Rectal smooth muscle tissue (tissue), 1 donor: Measurements from ENCODE around the gene NKIRAS2.

Source experiments
- H3K27ac ChIP-seq: one replicate; pipeline ENCODE4 v1.7.0; 2013; ENCODE audit warnings: low read depth, low read length, inconsistent platforms
- H3K27me3 ChIP-seq: one replicate; pipeline ENCODE4 v1.7.0; 2013; ENCODE audit warnings: low read length; ENCODE audit not compliant: control insufficient read depth, insufficient read depth
- H3K36me3 ChIP-seq: one replicate; pipeline ENCODE4 v1.7.0; 2013; ENCODE audit warnings: low read length; ENCODE audit not compliant: control insufficient read depth, insufficient read depth
- H3K4me1 ChIP-seq: one replicate; pipeline ENCODE4 v1.7.0; 2013; ENCODE audit warnings: low read length; ENCODE audit not compliant: control insufficient read depth, insufficient read depth
- H3K4me3 ChIP-seq: one replicate; pipeline ENCODE4 v1.7.0; 2013; ENCODE audit warnings: low read length
- H3K9ac ChIP-seq: one replicate; pipeline ENCODE4 v1.7.0; 2013; ENCODE audit warnings: low read length

Gene NKIRAS2

DNA sequence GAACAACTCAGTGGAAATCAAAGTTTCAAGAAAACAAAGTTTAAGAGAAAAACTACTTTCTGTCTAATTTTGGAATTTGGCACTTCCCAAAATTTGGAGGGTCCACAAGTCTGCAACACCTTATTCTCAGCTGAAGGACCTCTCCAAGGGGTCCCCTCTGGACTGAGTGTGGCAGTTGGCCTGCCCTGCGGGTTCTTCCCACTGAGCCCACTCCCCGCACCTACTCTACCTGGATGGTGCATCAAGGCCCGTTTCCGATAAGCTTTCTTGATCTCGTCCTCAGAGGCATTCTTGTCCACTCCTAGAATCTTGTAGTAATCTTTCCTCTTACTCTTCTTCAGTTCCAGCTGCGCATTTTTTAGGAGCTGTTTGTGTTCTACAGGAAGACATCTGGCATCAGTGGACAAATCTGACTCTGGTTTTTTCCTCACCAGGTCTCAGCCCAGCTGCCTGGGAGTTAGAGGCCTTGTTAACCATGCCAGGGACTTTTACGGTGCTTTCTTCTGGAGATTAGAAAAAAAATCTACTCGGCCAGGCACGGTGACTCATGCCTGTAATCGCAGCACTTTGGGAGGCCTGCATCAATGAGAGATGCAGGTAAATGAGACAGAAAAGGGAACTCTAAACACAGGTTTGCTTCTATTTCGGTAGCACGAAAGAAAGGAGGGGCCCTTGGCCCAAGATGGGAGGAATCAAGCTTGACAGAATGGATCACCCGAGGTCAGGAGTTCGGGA, 37.7 kb upstream of the NKIRAS2 start:
- H3K27me3 ChIP-seq: no peaks in the 10 kb centered on the region
- H3K27ac ChIP-seq: no peak overlapping the region
- H3K36me3 ChIP-seq: peaks cover 49% of the 10 kb centered on the region

DNA sequence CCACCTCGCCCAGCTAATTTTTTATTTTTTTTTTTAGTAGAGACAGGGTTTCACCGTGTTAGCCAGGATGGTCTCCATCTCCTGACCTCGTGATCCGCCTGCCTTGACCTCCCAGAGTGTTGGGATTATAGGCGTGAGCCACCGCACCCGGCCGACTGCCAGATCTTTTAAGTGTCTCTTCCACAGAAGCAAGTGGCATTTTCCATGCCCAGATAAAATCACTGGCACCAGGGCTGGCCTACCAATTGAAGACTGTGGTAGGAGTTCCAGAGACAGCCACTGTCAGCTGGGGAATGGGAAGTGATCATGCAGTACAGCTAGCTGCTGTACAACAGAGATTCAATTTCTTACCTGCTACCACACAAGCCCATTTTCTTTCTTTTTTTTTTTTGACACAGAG, 35.4 kb upstream of the NKIRAS2 start:
- no peaks in the 10 kb centered on the region for H3K4me1 ChIP-seq
- H3K9ac ChIP-seq: no peak overlapping the region
- no peaks in the 10 kb centered on the region for H3K27me3 ChIP-seq
- H3K36me3 ChIP-seq: peaks cover 57% of the 10 kb centered on the region
- no peak overlapping the region for H3K4me3 ChIP-seq
- H3K27ac ChIP-seq: no peak overlapping the region

More for the DNA sequence above, 37.7 kb upstream of the NKIRAS2 start:
- Histone ChIP-seq H3K4me1 (no peaks in the 10 kb centered on the region), H3K4me3 (no peak overlapping the region), H3K9ac (no peak overlapping the region)

DNA sequence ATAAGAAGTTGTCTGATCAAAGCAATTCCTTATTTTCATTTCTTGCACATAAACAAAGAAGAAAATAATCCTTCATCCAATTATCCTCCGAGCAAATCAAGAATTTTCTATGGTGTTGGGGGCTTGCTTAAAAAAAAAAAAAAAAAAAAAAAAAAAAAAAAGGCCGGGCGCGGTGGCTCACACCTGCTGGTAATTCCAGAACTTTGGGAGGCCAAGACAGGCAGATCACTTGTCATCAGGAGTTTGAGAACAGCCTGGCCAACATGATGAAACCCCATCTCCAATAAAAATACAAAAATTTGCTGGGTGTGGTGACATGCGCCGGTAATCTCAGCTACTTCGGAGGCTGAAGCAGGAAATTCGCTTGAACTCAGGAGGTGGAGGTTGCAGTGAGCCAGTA, 34.0 kb upstream of the NKIRAS2 start:
- H3K27me3 ChIP-seq: no peaks in the 10 kb centered on the region
- no peak overlapping the region for H3K27ac ChIP-seq
- H3K9ac ChIP-seq: no peak overlapping the region
- peaks cover 55% of the 10 kb centered on the region for H3K36me3 ChIP-seq
- no peak overlapping the region for H3K4me3 ChIP-seq
- H3K4me1 ChIP-seq: no peaks in the 10 kb centered on the region

DNA sequence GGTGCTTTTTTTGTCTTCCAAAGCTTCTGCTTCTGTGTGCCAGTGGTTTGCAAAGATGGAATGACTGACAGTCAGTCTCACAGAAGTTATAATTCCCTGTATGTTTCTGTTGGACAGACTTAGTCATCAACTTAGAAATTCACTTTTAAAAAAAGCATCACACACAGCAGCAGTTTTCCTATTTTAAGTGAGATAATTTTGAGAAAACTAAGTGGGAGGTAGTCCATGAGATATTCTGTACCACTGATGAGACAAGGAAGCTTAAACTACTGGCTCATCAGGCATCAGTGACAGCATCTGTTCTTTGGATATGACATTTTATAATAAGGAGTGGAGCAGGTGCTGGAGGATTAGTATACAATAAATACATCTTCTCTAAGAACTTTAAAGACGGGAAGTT, 33.3 kb upstream of the NKIRAS2 start:
- no peak overlapping the region for H3K27ac ChIP-seq
- H3K27me3 ChIP-seq: no peaks in the 10 kb centered on the region
- H3K4me1 ChIP-seq: no peaks in the 10 kb centered on the region
- H3K36me3 ChIP-seq: peaks cover 55% of the 10 kb centered on the region
- no peak overlapping the region for H3K4me3 ChIP-seq
- H3K9ac ChIP-seq: no peak overlapping the region

DNA sequence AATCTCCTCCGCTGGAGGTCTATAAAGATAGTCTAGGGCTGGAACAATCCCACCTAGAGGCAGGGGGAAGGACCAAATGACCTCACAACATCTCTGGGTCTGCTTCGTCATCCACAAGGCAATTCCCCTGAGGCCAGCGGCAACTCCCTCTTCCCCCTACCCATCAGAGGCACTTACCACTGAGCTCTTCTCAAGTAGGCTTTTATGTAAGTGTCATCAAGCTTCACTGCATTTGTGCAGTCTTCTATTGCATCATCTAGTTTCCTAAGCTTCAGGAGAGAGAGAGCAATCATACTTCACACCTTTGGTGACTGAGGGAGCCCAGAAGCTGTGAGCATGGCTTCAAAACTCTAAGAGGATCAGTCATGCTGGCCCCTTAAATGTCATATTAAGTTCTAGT, 32.2 kb upstream of the NKIRAS2 start:
- no peaks in the 10 kb centered on the region for H3K27me3 ChIP-seq
- H3K36me3 ChIP-seq: peaks cover 51% of the 10 kb centered on the region
- no peaks in the 10 kb centered on the region for H3K4me1 ChIP-seq
- no peak overlapping the region for H3K9ac ChIP-seq
- no peak overlapping the region for H3K4me3 ChIP-seq
- H3K27ac ChIP-seq: no peak overlapping the region

DNA sequence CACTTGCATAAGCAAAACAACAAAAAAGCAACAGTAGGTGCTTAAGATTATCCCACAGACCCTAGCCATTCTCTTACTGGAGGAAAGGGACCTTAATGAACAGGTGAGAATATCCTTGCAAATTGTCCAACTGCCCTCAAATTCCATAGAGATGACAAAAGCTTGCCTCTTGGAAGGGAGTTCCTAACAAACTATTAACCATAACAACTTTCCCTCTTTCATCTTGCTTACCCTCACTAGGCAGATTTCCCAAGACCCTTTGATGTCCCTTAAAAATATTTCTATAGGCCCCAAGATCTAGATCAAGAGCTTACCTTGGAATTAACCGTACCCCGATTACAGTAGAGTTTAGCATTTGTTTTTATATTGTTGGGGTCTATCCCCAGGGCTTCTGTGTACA, 31.5 kb upstream of the NKIRAS2 start:
- H3K4me1 ChIP-seq: no peaks in the 10 kb centered on the region
- H3K27ac ChIP-seq: no peak overlapping the region
- H3K9ac ChIP-seq: no peak overlapping the region
- no peak overlapping the region for H3K4me3 ChIP-seq
- H3K27me3 ChIP-seq: no peaks in the 10 kb centered on the region
- peaks cover 51% of the 10 kb centered on the region for H3K36me3 ChIP-seq

- H3K4me3 ChIP-seq: no peak overlapping the region
- H3K27me3 ChIP-seq: no peaks in the 10 kb centered on the region
- H3K9ac ChIP-seq: no peak overlapping the region
- H3K36me3 ChIP-seq: peaks cover 44% of the 10 kb centered on the region
- no peaks in the 10 kb centered on the region for H3K4me1 ChIP-seq
- H3K27ac ChIP-seq: no peak overlapping the region
Measured at GRCh38 chr17:41989702-41990419, 30.0 kb upstream of the NKIRAS2 start.

DNA sequence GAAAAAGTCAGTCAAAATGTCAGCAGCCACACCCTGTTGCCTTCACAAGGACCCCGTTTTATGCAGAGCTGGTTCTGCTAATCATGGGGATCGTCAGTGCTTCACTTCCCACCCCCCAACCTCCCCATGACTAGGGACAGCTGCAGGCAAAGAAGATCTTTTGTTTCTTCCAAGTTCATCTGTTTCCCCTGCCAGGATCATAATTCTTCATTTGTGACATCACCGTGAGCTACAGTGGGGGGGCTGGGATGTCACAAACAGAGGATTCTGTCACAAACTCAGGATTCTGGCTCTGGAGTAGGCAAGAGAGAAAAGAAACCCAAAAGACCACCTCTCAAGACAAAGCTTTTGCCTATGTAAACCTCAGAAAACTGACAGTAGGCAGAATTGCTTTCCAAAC, 27.3 kb upstream of the NKIRAS2 start:
- Histone ChIP-seq H3K4me1 (no peaks in the 10 kb centered on the region), H3K4me3 (no peak overlapping the region), H3K36me3 (peaks cover 46% of the 10 kb centered on the region), H3K27me3 (no peaks in the 10 kb centered on the region), H3K9ac (no peak overlapping the region), H3K27ac (no peak overlapping the region)

GRCh38 chr17:41996855-41997164, 23.1 kb upstream of the NKIRAS2 start:
- no peaks in the 10 kb centered on the region for H3K27me3 ChIP-seq
- no peak overlapping the region for H3K9ac ChIP-seq
- H3K27ac ChIP-seq: no peak overlapping the region
- H3K4me3 ChIP-seq: no peak overlapping the region
- H3K4me1 ChIP-seq: no peaks in the 10 kb centered on the region
- H3K36me3 ChIP-seq: peaks cover 31% of the 10 kb centered on the region

- H3K9ac ChIP-seq: no peak overlapping the region
- H3K36me3 ChIP-seq: peaks cover 22% of the 10 kb centered on the region
- H3K27ac ChIP-seq: no peak overlapping the region
- no peak overlapping the region for H3K4me3 ChIP-seq
- H3K4me1 ChIP-seq: no peaks in the 10 kb centered on the region
- no peaks in the 10 kb centered on the region for H3K27me3 ChIP-seq
Measured at GRCh38 chr17:41998497-41998896, 21.4 kb upstream of the NKIRAS2 start.

DNA sequence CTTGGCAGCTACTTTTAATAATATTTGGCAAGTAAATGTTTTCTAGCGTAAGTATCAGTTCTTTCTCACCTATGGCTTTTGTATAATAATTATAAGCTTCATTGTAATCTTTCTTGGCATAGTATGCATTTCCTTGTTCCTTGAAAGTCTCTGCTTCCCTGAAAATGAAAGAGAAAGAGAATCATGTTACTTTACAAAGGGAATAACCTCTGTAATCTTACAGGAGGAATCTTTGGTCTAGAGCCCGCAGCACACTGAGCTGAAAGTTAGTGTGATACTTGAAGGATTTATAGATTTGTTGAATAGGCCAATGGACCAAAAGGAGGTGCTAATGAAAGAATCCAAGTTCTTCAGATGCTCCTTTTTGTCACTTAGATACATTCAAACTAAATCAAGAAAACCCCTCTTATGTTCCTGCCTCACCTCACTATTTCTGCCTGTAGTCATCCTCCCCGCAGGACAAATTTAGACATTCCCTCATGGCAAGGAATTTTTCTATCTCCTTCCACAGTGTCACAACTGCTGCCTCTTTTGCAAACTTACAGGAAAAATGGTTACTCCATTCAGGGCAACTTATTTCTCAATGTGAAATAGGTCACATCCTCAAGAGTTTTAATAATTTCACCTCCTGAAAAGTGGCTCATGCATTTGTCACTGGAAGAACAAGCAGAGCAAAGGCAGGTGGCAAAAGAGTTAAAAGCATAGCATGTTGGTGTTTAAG, 19.3 kb upstream of the NKIRAS2 start:
- peaks cover 17% of the 10 kb centered on the region for H3K36me3 ChIP-seq
- H3K4me3 ChIP-seq: no peak overlapping the region
- no peak overlapping the region for H3K27ac ChIP-seq
- no peaks in the 10 kb centered on the region for H3K27me3 ChIP-seq
- H3K9ac ChIP-seq: no peak overlapping the region
- H3K4me1 ChIP-seq: no peaks in the 10 kb centered on the region

- no peaks in the 10 kb centered on the region for H3K4me1 ChIP-seq
- peaks cover 12% of the 10 kb centered on the region for H3K36me3 ChIP-seq
- no peak overlapping the region for H3K9ac ChIP-seq
Measured at GRCh38 chr17:42001729-42002128, 18.2 kb upstream of the NKIRAS2 start.

More at GRCh38 chr17:42001729-42002128, 18.2 kb upstream of the NKIRAS2 start:
- H3K27me3 ChIP-seq: no peaks in the 10 kb centered on the region
- no peak overlapping the region for H3K27ac ChIP-seq
- H3K4me3 ChIP-seq: no peak overlapping the region
